H1 (cell line): ENCODE data around the gene ZNF441. TPM values are rescaled to one million over a fixed set of nuclear protein-coding genes. Genes with fewer than 3 reads are reported as not detected.

Experiments
- CTCF ChIA-PET: fragments of 300-600 bp; sonication (Branson Sonifier 250); formaldehyde crosslinking; loops from one replicate; lab custom pipeline; 2021; ENCODE audit not compliant: partially characterized antibody; lab: Charles Lee
- POLR2A ChIA-PET: fragments of 300-600 bp; sonication (Branson Sonifier 250); formaldehyde crosslinking; loops from one replicate; lab custom pipeline; 2021; ENCODE audit warnings: inconsistent platforms; ENCODE audit not compliant: partially characterized antibody; lab: Charles Lee
- DNase-seq, 2 experiments: peaks; one replicate each; pipeline versions ENCODE4 v3.0.0 to v3.0.0-alpha.2; 2010 to 2022; ENCODE audit warnings: low spot score in 2 of 2, low read depth in 1 of 2, mixed read lengths in 1 of 2
- FAIRE-seq: peaks from 2 replicates; lab custom pipeline; 2011; peaks lifted over from hg19 to GRCh38; lab: Jason Lieb, UNC
- H2AFZ ChIP-seq: 2 replicates; pipeline ENCODE4 v1.8.1; 2012; ENCODE audit warnings: low read length, inconsistent platforms
- H2AK5ac ChIP-seq: 2 replicates; pipeline ENCODE4 v1.6.1; 2013; ENCODE audit warnings: low read depth, low read length
- H2BK120ac ChIP-seq: replicated peaks from 2 replicates; pipeline ENCODE3; 2013; ENCODE audit warnings: low read depth, low read length, inconsistent platforms
- H2BK12ac ChIP-seq: 2 replicates; pipeline ENCODE4 v1.6.1; 2013; ENCODE audit warnings: low read depth, low read length
- H2BK15ac ChIP-seq: 2 replicates; pipeline ENCODE4 v1.6.1; 2013; ENCODE audit warnings: low read length
- H2BK20ac ChIP-seq: 2 replicates; pipeline ENCODE4 v1.6.1; 2013; ENCODE audit warnings: low read length
- H2BK5ac ChIP-seq: 2 replicates; pipeline ENCODE4 v1.6.1; 2013; ENCODE audit warnings: low read depth, low read length
- H3K14ac ChIP-seq: 2 replicates; pipeline ENCODE4 v1.6.1; 2013; ENCODE audit warnings: inconsistent platforms; ENCODE audit not compliant: insufficient read length
- H3K18ac ChIP-seq: 2 replicates; pipeline ENCODE4 v1.6.1; 2013; ENCODE audit warnings: low read length; ENCODE audit errors: extremely low read depth
- H3K23ac ChIP-seq: 2 replicates; pipeline ENCODE4 v1.6.1; 2013; ENCODE audit warnings: inconsistent platforms; ENCODE audit not compliant: insufficient read length
- H3K23me2 ChIP-seq: 2 replicates; pipeline ENCODE4 v1.6.1; 2013; ENCODE audit warnings: low read depth, low read length
- H3K27ac ChIP-seq: 2 replicates; pipeline ENCODE4 v1.6.1; 2011; ENCODE audit warnings: low read depth, low read length, inconsistent platforms
- H3K27me3 ChIP-seq, 4 experiments: replicated peaks in 1 of 4; 1 replicate in 1 of 4; 2 replicates in 3 of 4; pipeline versions ENCODE4 v1.6.1 to v1.8.1; 2011 to 2013; ENCODE audit warnings: low read length in 3 of 4, mild to moderate bottlenecking in 3 of 4, inconsistent platforms in 2 of 4, mixed read lengths in 2 of 4, moderate library complexity in 1 of 4; ENCODE audit not compliant: control insufficient read depth in 3 of 4, insufficient read depth in 3 of 4; ENCODE audit errors: extremely low read depth in 1 of 4
- H3K36me3 ChIP-seq, 4 experiments: 2 replicates each; pipeline versions ENCODE4 v1.6.1 to v1.8.1; 2011 to 2013; ENCODE audit warnings: mild to moderate bottlenecking in 4 of 4, low read length in 3 of 4, moderate library complexity in 2 of 4, control low read depth in 1 of 4, inconsistent platforms in 1 of 4; ENCODE audit not compliant: insufficient read depth in 4 of 4, control insufficient read depth in 2 of 4
- H3K4ac ChIP-seq: replicated peaks from 2 replicates; pipeline ENCODE3; 2013; ENCODE audit warnings: low read length, low read depth, mixed read lengths, inconsistent platforms; ENCODE audit not compliant: insufficient read length
- H3K4me1 ChIP-seq, 4 experiments: replicated peaks in 1 of 4; 1 replicate in 1 of 4; 2 replicates in 3 of 4; pipeline versions ENCODE4 v1.6.1 to v1.8.1; 2011 to 2013; ENCODE audit warnings: low read length in 3 of 4, inconsistent platforms in 2 of 4, mixed read lengths in 1 of 4; ENCODE audit not compliant: insufficient read depth in 4 of 4, control insufficient read depth in 3 of 4
- H3K4me2 ChIP-seq, 2 experiments: 2 replicates each; pipeline versions ENCODE4 v1.6.1 to v1.8.1; 2011 to 2013; ENCODE audit warnings: low read depth in 2 of 2, low read length in 2 of 2, control low read depth in 1 of 2, inconsistent platforms in 1 of 2, mild to moderate bottlenecking in 1 of 2; ENCODE audit not compliant: insufficient read depth in 1 of 2
- H3K4me3 ChIP-seq, 4 experiments: fragments of 200-600, 300-600 bp in 1 of 4; sonication (generic), shearing (Covaris generic), sonication (Bioruptor Twin) in 1 of 4; 2 replicates each; pipeline versions ENCODE4 v1.5.1 to v1.8.1; 2011 to 2016; ENCODE audit warnings: low read length in 4 of 4, low read depth in 3 of 4, control low read depth in 2 of 4, inconsistent platforms in 2 of 4, mild to moderate bottlenecking in 2 of 4, mixed read lengths in 1 of 4, moderate library complexity in 1 of 4; ENCODE audit not compliant: insufficient read depth in 2 of 4; ENCODE audit errors: extremely low read depth in 1 of 4
- H3K56ac ChIP-seq: replicated peaks from 2 replicates; pipeline ENCODE3; 2013; ENCODE audit warnings: low read depth, mild to moderate bottlenecking, mixed read lengths, low read length, inconsistent platforms; ENCODE audit not compliant: insufficient read length
- H3K79me1 ChIP-seq: 2 replicates; pipeline ENCODE4 v1.6.1; 2013; ENCODE audit warnings: low read depth, low read length, control low read depth
- H3K79me2 ChIP-seq, 2 experiments: 2 replicates each; pipeline versions ENCODE4 v1.6.1 to v1.8.1; 2012 to 2013; ENCODE audit warnings: low read length in 2 of 2, mild to moderate bottlenecking in 2 of 2, inconsistent platforms in 1 of 2; ENCODE audit not compliant: insufficient read depth in 2 of 2, control insufficient read depth in 1 of 2
- H3K9ac ChIP-seq, 4 experiments: replicated peaks in 1 of 4; 1 replicate in 1 of 4; 2 replicates in 3 of 4; pipeline versions ENCODE4 v1.6.1 to v1.8.1; 2011 to 2013; ENCODE audit warnings: low read depth in 3 of 4, low read length in 3 of 4, control low read depth in 2 of 4, mild to moderate bottlenecking in 2 of 4, moderate library complexity in 2 of 4, inconsistent platforms in 1 of 4; ENCODE audit errors: extremely low read depth in 1 of 4
- H3K9me3 ChIP-seq, 2 experiments: 2 replicates each; pipeline versions ENCODE4 v1.6.1 to v1.8.1; 2012 to 2013; ENCODE audit warnings: mild to moderate bottlenecking in 2 of 2, moderate library complexity in 2 of 2, control low read depth in 1 of 2, inconsistent platforms in 1 of 2, low read depth in 1 of 2, low read length in 1 of 2, mixed read lengths in 1 of 2; ENCODE audit not compliant: insufficient read depth in 2 of 2
- H4K20me1 ChIP-seq, 2 experiments: replicated peaks in 1 of 2; 2 replicates each; pipeline versions ENCODE3 to v1.8.1; 2011 to 2013; ENCODE audit warnings: inconsistent platforms in 2 of 2, low read length in 2 of 2, mild to moderate bottlenecking in 1 of 2; ENCODE audit not compliant: insufficient read depth in 2 of 2, control insufficient read depth in 1 of 2
- H4K5ac ChIP-seq: 2 replicates; pipeline ENCODE4 v1.6.1; 2013; ENCODE audit warnings: low read length, low read depth, mixed read lengths, inconsistent platforms; ENCODE audit not compliant: insufficient read length
- H4K8ac ChIP-seq: 2 replicates; pipeline ENCODE4 v1.8.0; 2013; ENCODE audit warnings: mild to moderate bottlenecking, moderate library complexity, low read length, inconsistent platforms; ENCODE audit not compliant: insufficient read depth; ENCODE audit errors: extremely low read depth
- H4K91ac ChIP-seq: replicated peaks from 2 replicates; pipeline ENCODE3; 2013; ENCODE audit warnings: low read length, mixed read lengths, inconsistent platforms; ENCODE audit not compliant: insufficient read length
- EZH2 ChIP-seq: fragments of 200-600 bp; sonication (generic); IDR thresholded peaks from 2 replicates; pipeline ENCODE4 v1.7.1; 2012; ENCODE audit warnings: low read depth, mild to moderate bottlenecking, moderate library complexity, low read length, inconsistent platforms; ENCODE audit not compliant: severe bottlenecking
- NRF1 ChIP-seq: IDR thresholded peaks from 2 replicates; pipeline ENCODE4 v1.6.1; 2011; ENCODE audit warnings: mild to moderate bottlenecking, low read depth, low read length, improper control_type of control experiment
- PHF8 ChIP-seq: fragments of 200-600 bp; sonication (generic); conservative IDR thresholded peaks from 2 replicates; pipeline ENCODE4 v1.7.1; 2012; ENCODE audit warnings: low read depth, mild to moderate bottlenecking, inconsistent platforms, low read length, moderate library complexity
- POLR2AphosphoS5 ChIP-seq: IDR thresholded peaks from 2 replicates; pipeline ENCODE4 v1.6.1; 2011; ENCODE audit warnings: low read depth, low read length
- WGBS, 2 experiments: shearing (Covaris generic) in 1 of 2; methylation state at CpG; one replicate each; pipeline versions ENCODE4 v1.1.6 to v1.1.7; 2013 to 2015; ENCODE audit warnings: low lambda C conversion rate in 2 of 2, mixed read lengths in 2 of 2, inconsistent platforms in 1 of 2, low coverage in 1 of 2, missing lambda C conversion rate in 1 of 2; ENCODE audit not compliant: insufficient replicate concordance in 2 of 2, insufficient coverage in 1 of 2, insufficient read length in 1 of 2; ENCODE audit errors: extremely low coverage in 1 of 2, missing lambda C conversion rate in 1 of 2; 5-methylcytosine and 5-hydroxymethylcytosine counted together
- polyA plus RNA-seq, 7 experiments: library from polyadenylated mRNA; depleted of rRNA in 3 of 7; stranded (reverse) in 5 of 7; unstranded in 2 of 7; fragments of >200 nt in 5 of 7; fragments of 200-250 nt in 2 of 7; gene quantifications; 1 replicate in 5 of 7; 2 replicates in 1 of 7; 4 replicates in 1 of 7; pipeline versions ENCODE4 v1.2.1 to v1.2.3, GENCODE V29; 2011 to 2013; ENCODE audit warnings: missing spikeins in 2 of 7, mixed read lengths in 2 of 7
- total RNA-seq: library from RNA; stranded (reverse); fragmentation: NEBNext Ultra II Directional; extraction: Animal tissue kit (Norgen Biotek cat#: 25700); gene quantifications from 2 replicates; pipeline ENCODE4 v1.2.1, GENCODE V29; 2021
- TF ChIP-seq, protein P1 (sequence below): IDR thresholded peaks from 2 replicates; pipeline ENCODE4 v1.6.1; 2012; ENCODE audit warnings: inconsistent platforms
- TF ChIP-seq, protein P2 (sequence below), 3 experiments: IDR thresholded peaks; 1 replicate in 2 of 3; 2 replicates in 1 of 3; pipeline versions ENCODE4 v1.5.1 to v1.6.1; 2011; ENCODE audit warnings: low read length in 3 of 3, mild to moderate bottlenecking in 3 of 3, inconsistent platforms in 2 of 3, low read depth in 1 of 3, moderate library complexity in 1 of 3; ENCODE audit not compliant: insufficient read depth in 1 of 3; ENCODE audit errors: control extremely low read depth in 1 of 3

The ZNF441 gene
- total and polyA plus RNA-seq, 2 of the 8 experiments (the other 6 are each of a cell fraction or from before 2014, with no cell fraction given), result 0.09 to 0.48 TPM

DNA sequence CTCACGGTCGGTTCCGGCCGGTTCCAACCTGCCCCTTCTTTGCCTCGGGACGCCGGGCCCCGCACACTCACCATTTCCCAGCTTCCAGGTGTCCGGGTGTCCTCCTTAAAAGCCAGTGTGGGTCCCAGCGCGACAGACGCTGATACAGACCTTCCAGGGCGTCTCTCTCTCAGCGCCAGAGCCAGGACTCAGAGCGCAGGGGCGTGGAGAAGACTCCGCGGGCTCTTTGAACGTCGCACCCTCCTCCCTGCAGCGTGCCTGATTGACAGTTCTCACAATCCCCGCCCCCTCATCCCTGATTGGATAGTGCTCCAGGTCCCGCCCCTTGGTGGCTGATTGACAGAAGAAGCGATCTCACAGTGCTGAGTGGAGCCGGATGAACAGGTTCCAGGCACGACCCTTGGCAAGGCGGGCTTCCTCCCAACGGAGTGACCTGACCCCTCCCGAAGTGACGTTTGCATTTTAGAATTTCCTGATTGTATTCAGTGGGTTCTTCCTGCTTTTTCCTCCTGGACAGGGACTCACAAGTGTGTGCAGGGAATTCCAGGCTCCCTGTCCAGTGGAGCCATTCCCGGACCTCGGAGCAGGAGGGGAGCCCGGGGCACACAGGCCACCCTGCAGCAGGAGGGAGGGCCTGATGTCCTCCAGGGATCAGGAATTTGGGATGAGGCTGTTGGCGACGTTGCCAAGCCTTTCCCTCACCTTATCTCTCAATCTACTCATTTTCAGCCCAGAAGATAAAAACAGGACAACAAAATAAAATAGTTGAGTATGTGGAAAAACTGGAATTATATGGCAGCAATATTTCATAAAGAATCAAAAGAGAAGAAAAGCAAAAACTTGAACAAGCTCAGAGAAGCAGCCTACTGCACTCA, 27.8 kb upstream of the ZNF441 start, which contains the start of gene ZNF823:
Gene ZNF823 (minus strand): TSS at position 201 of the 875 bp plus-strand sequence. CDS start 127 bp downstream, at position 74.
- Histone ChIP-seq H3K9me3 (no peaks in the 10 kb centered on the region), H3K23me2 (peaks cover 10% of the 10 kb centered on the region; the same call in 1 of the 2 replicates), H2BK15ac (no peak within 1 kb of the TSS), H2BK5ac (no peak within 1 kb of the TSS; the same call in 1 of the 2 replicates), H3K9ac (peak within 1 kb of the TSS; percentile 40 to 66 (median 62)), H3K14ac (no peak within 1 kb of the TSS), H3K4me1 (no peaks in the 10 kb centered on the region; a peak in 3 of 7 replicates), H2BK20ac (no peak within 1 kb of the TSS), H3K36me3 (no peaks in the 10 kb centered on the region), H3K4me2 (peak within 1 kb of the TSS; percentile 65 to 95), H4K91ac (no peak within 1 kb of the TSS), H3K79me2 (no peaks in the 10 kb centered on the region), H3K18ac (peak within 1 kb of the TSS; percentile 11), H2AFZ (peak within 1 kb of the TSS; percentile 85), H3K56ac (no peak within 1 kb of the TSS), H4K20me1 (peaks cover 0 to 3% of the 10 kb centered on the region in 2 experiments), H3K79me1 (no peaks in the 10 kb centered on the region), H3K27me3 (peaks cover 0 to 18% (median 15%) of the 10 kb centered on the region in 4 experiments; a peak in 5 of 7 replicates), H3K4me3 (peak within 1 kb of the TSS; percentile 51 to 79 (median 74)), H4K8ac (peak within 1 kb of the TSS; percentile 97), H2AK5ac (no peak within 1 kb of the TSS), H2BK12ac (no peak within 1 kb of the TSS; the same call in 1 of the 2 replicates), H2BK120ac (no peak within 1 kb of the TSS), H4K5ac (no peak within 1 kb of the TSS), H3K27ac (no peak within 1 kb of the TSS), H3K23ac (no peak within 1 kb of the TSS), H3K4ac (no peak within 1 kb of the TSS)
- WGBS, 2 experiments, result 3% methylated on average over 32 of the region's 35 CpGs; no CpG with 5 or more reads in 1 of the 2 experiments
- POLR2A ChIA-PET, result interaction anchor here (1.0 to 1.6 kb wide), 3 partner anchors 44 to 65 kb away, joined by 3 to 4 read pairs (median 3); no protein-coding TSS in a partner anchor
- DNase-seq (peak; percentile 94 to 98), FAIRE-seq (peak; percentile 70)
- CTCF ChIA-PET, result interaction anchor here (0.6 to 3.2 kb wide), 4 partner anchors 39 to 80 kb away, joined by 3 to 15 read pairs (median 4); no protein-coding TSS in a partner anchor
- TF ChIP-seq NRF1, result no peak; the same call in 1 of the 2 replicates
- TF ChIP-seq, protein P1, sequence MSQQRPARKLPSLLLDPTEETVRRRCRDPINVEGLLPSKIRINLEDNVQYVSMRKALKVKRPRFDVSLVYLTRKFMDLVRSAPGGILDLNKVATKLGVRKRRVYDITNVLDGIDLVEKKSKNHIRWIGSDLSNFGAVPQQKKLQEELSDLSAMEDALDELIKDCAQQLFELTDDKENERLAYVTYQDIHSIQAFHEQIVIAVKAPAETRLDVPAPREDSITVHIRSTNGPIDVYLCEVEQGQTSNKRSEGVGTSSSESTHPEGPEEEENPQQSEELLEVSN, result peak; percentile 82
- TF ChIP-seq PHF8, result peak; percentile 43; the same call in 1 of the 2 replicates
- TF ChIP-seq, protein P2, sequence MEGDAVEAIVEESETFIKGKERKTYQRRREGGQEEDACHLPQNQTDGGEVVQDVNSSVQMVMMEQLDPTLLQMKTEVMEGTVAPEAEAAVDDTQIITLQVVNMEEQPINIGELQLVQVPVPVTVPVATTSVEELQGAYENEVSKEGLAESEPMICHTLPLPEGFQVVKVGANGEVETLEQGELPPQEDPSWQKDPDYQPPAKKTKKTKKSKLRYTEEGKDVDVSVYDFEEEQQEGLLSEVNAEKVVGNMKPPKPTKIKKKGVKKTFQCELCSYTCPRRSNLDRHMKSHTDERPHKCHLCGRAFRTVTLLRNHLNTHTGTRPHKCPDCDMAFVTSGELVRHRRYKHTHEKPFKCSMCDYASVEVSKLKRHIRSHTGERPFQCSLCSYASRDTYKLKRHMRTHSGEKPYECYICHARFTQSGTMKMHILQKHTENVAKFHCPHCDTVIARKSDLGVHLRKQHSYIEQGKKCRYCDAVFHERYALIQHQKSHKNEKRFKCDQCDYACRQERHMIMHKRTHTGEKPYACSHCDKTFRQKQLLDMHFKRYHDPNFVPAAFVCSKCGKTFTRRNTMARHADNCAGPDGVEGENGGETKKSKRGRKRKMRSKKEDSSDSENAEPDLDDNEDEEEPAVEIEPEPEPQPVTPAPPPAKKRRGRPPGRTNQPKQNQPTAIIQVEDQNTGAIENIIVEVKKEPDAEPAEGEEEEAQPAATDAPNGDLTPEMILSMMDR (IDR thresholded peaks at IDR 0.05; ENCODE audit: control extremely low read depth in 1 of 3, insufficient read depth in 1 of 3, low read depth in 1 of 3, low read length in 3 of 3), result no peak
- TF ChIP-seq EZH2, result no peak
- peak; percentile 71; the same call in 1 of the 2 replicates for TF ChIP-seq POLR2AphosphoS5
